Spleen (tissue), 11 donors: ENCODE measurements around the gene SLC2A9. TPM values are rescaled to one million over a fixed set of nuclear protein-coding genes. Genes with fewer than 3 reads are reported as not detected.
A peak's percentile ranks its signal among the peaks of the same experiment; 100 is the strongest.

Experiments used
- DNase-seq: peaks from one replicate; pipeline ENCODE4 v3.0.0-alpha.2; 2020
- H3K27ac ChIP-seq, 8 donors: fragments of 200-600 bp; sonication (generic) in 7 of 8; 1 replicate in 4 of 8; 2 replicates in 4 of 8; pipeline versions ENCODE4 v1.5.0 to v1.8.0; 2016 to 2021; ENCODE audit warnings: inconsistent platforms in 4 of 8, mild to moderate bottlenecking in 4 of 8, moderate library complexity in 1 of 8
- H3K27me3 ChIP-seq, 7 donors: fragments of 200-600 bp; sonication (generic) in 6 of 7; replicated peaks in 1 of 7; 1 replicate in 4 of 7; 2 replicates in 3 of 7; pipeline versions ENCODE4 v1.5.0 to v1.8.0; 2016 to 2021; ENCODE audit warnings: inconsistent platforms in 3 of 7, mild to moderate bottlenecking in 1 of 7
- H3K36me3 ChIP-seq, 6 donors: fragments of 200-600 bp; sonication (generic) in 5 of 6; 1 replicate in 4 of 6; 2 replicates in 2 of 6; pipeline versions ENCODE4 v1.5.0 to v1.8.0; 2016 to 2021; ENCODE audit warnings: inconsistent platforms in 2 of 6
- H3K4me1 ChIP-seq, 6 donors: fragments of 200-600 bp; sonication (generic) in 5 of 6; 1 replicate in 3 of 6; 2 replicates in 3 of 6; pipeline versions ENCODE4 v1.5.0 to v1.8.0; 2016 to 2021; ENCODE audit warnings: inconsistent platforms in 3 of 6
- H3K4me3 ChIP-seq, 8 donors: fragments of 200-600 bp; sonication (generic) in 7 of 8; 1 replicate in 4 of 8; 2 replicates in 4 of 8; pipeline versions ENCODE4 v1.5.0 to v1.8.0; 2016 to 2021; ENCODE audit warnings: inconsistent platforms in 4 of 8, mild to moderate bottlenecking in 4 of 8, moderate library complexity in 2 of 8
- H3K9me3 ChIP-seq, 8 donors: fragments of 200-600 bp; sonication (generic) in 7 of 8; 1 replicate in 4 of 8; 2 replicates in 4 of 8; pipeline versions ENCODE4 v1.5.0 to v1.8.0; 2016 to 2021; ENCODE audit warnings: inconsistent platforms in 4 of 8
- POLR2A ChIP-seq, 3 donors: fragments of 450-650 bp; IDR thresholded peaks; one replicate each; pipeline ENCODE4 v1.5.1; 2017; ENCODE audit warnings: antibody characterized with exemption in 3 of 3, mild to moderate bottlenecking in 1 of 3
- POLR2AphosphoS5 ChIP-seq, 3 donors: sonication (generic); formaldehyde crosslinking; IDR thresholded peaks; one replicate each; pipeline ENCODE4 v1.5.1; 2017; ENCODE audit warnings: antibody characterized with exemption in 3 of 3
- WGBS, 5 donors: extraction: QIAGEN DNeasy Blood & Tissue Kit in 3 of 5; methylation state at CpG; one replicate each; pipeline versions ENCODE4 v1.1.5 to v1.1.7; 2013 to 2018; 5-methylcytosine and 5-hydroxymethylcytosine counted together
- intact Hi-C: fragments of 100-400 bp; cut with DNase I; formaldehyde crosslinking; loops from one replicate; pipeline ENCODE4 v1.15.0; 2023; ENCODE audit warnings: low total_unique reads
- polyA plus RNA-seq, 3 donors: library from polyadenylated mRNA; stranded (reverse); fragments of 200-250 nt; gene quantifications; one replicate each; pipeline ENCODE4 v1.2.1, GENCODE V29; 2013
- total RNA-seq, 7 donors: library from RNA; depleted of rRNA in 3 of 7; stranded (reverse); fragments of >200 nt in 3 of 7; fragmentation: NEBNext Ultra II Directional in 4 of 7; extraction: Animal tissue kit (Norgen Biotek cat#: 25700) in 4 of 7; gene quantifications; one replicate each; pipeline versions ENCODE4 v1.1.0 to v1.2.1, GENCODE V29; 2016 to 2021
- TF ChIP-seq, protein P1 (sequence below), 11 experiments: fragments of 200-600 bp in 7 of 11; fragments of 450-650 bp in 4 of 11; sonication (generic) in 4 of 11; IDR thresholded peaks in 8 of 11; conservative IDR thresholded peaks in 3 of 11; 1 replicate in 7 of 11; 2 replicates in 4 of 11; pipeline versions ENCODE4 v1.4.0 to v1.8.0; 2016 to 2021; ENCODE audit warnings: antibody characterized with exemption in 11 of 11, inconsistent platforms in 4 of 11, mild to moderate bottlenecking in 1 of 11
- donor health status: healthy with polysubstance abuse.
- donor health status: DM: no; HTN: no; CAD: no; lungs with moderate emphysema.
- donor health status: DM: no; HTN: no; CAD: no.
- donor health status: Bipolar disorder and iron deficiency.
- donor health status: healthy.
- donor health status: DM: no; HTN: no; CAD: no.
- donor health status: DM: yes; HTN: yes; CAD: no.

SLC2A9 gene
- total and polyA plus RNA-seq, 10 donors: 1.2 to 8.8 (median 5.3) TPM

DNA sequence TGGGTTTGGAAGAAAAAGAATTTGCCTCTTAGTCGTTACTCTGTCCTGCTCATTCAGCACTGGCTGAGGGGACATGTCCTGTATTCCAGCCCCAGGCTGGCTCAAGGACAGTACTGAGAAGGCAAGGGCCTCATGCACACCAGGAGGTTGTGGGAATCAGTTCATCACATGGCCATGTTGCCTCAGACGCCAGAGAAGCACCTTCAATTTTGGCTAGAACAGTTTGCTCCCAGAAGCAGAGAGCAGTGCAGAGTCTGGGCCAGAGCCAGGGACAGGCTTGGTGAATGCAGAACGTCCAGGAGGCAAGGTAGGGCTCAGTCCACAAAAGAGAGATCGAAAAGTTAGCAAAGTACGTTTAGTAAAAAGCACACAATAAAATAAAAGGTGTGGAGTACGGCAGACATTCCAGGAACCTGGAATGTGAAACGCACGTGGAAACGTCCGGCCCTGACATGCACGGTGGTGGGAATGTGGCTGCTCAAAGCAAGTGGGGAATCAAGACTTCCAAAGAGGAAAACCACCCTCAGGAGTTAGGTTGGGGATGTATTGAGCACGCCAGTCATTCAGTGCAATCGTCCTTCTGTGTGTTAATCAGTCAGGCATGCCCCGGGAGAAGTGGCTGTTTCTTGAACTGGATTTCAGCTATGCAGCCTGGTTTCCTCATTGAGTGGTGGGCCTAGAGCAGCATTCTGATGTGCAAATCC, 1.2 kb upstream of the SLC2A9 start:
- Histone ChIP-seq H3K27ac (peak overlapping the region in 3 of 8 donors; percentile 62 to 87 (median 66)), H3K9me3 (no peaks in the 10 kb centered on the region), H3K4me3 (no peak overlapping the region), H3K4me1 (peaks cover 6 to 68% (median 40%) of the 10 kb centered on the region in 6 donors), H3K27me3 (peaks cover 0 to 18% (median 0%) of the 10 kb centered on the region in 7 donors), H3K36me3 (no peaks in the 10 kb centered on the region)
- intact Hi-C loops: no loop called here
- 72 to 80% (median 77%) methylated on average over 14 of the region's 14 CpGs for WGBS, 5 donors
- TF ChIP-seq, protein P1, sequence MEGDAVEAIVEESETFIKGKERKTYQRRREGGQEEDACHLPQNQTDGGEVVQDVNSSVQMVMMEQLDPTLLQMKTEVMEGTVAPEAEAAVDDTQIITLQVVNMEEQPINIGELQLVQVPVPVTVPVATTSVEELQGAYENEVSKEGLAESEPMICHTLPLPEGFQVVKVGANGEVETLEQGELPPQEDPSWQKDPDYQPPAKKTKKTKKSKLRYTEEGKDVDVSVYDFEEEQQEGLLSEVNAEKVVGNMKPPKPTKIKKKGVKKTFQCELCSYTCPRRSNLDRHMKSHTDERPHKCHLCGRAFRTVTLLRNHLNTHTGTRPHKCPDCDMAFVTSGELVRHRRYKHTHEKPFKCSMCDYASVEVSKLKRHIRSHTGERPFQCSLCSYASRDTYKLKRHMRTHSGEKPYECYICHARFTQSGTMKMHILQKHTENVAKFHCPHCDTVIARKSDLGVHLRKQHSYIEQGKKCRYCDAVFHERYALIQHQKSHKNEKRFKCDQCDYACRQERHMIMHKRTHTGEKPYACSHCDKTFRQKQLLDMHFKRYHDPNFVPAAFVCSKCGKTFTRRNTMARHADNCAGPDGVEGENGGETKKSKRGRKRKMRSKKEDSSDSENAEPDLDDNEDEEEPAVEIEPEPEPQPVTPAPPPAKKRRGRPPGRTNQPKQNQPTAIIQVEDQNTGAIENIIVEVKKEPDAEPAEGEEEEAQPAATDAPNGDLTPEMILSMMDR (IDR thresholded peaks at IDR 0.05 in 8 of 11, conservative IDR thresholded peaks at IDR 0.05 in 3 of 11): no peak
- TF ChIP-seq POLR2A (IDR thresholded peaks at IDR 0.05): no peak
- TF ChIP-seq POLR2AphosphoS5 (IDR thresholded peaks at IDR 0.05): no peak
- no peak for DNase-seq

DNA sequence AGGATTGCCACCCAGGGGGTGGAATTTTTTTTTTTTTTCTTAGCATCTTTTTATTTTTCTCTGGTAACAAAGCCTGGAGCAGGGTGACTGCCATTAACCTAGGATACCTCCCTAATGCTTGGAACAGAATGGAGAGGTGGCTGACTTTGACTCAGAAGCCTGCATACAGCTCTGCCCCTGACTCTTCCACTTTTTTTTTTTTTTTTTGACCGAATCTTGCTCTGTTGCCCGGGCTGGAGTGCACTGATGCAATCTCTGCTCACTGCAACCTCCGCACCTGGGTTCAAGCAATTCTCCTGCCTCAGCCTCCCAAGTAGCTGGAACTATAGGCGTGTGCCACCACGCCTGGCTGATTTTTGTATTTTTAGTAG, 341 bp upstream of the SLC2A9 start:
- intact Hi-C loops: no loop called here
- Histone ChIP-seq H3K4me1 (peaks cover 6 to 68% (median 40%) of the 10 kb centered on the region in 6 donors), H3K27me3 (peaks cover 0 to 18% (median 0%) of the 10 kb centered on the region in 7 donors), H3K36me3 (no peaks in the 10 kb centered on the region), H3K4me3 (no peak overlapping the region), H3K9me3 (no peaks in the 10 kb centered on the region), H3K27ac (peak overlapping the region in 4 of 8 donors; percentile 62 to 87 (median 74))
- no peak for DNase-seq
- TF ChIP-seq POLR2AphosphoS5 (IDR thresholded peaks at IDR 0.05) (no peak), POLR2A (IDR thresholded peaks at IDR 0.05) (no peak)
- TF ChIP-seq, protein P1 (IDR thresholded peaks at IDR 0.05 in 8 of 11, conservative IDR thresholded peaks at IDR 0.05 in 3 of 11): no peak
- WGBS, 5 donors: 43 to 70% (median 56%) methylated on average over 5 of the region's 5 CpGs

DNA sequence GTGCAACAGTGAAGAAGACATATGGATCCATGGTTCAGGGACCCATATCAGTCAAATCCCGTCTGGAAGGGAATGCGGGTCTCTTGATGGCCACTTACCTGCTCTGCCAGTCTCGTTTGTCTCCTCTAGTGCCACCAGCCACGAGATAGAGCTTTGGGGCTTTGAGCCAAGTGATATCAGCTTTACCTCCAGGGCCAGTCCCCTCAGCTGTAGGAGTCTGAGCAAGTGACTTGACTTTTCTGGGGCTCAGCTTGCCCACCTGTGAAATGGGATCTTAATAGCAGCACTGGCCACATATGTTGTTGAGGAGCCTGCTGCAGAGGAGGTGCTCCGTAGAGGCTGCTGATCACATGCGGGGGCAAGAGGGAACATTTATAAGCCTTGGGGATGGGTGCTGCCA, 1.2 kb downstream of the SLC2A9 start:
- H3K9me3 ChIP-seq: no peaks in the 10 kb centered on the region
- WGBS, 5 donors: 85 to 94% (median 90%) methylated on average over 6 of the region's 6 CpGs
- no peak overlapping the region for H3K4me3 ChIP-seq
- peak overlapping the region in 3 of 8 donors; percentile 75 to 87 (median 80) for H3K27ac ChIP-seq
- H3K36me3 ChIP-seq: no peaks in the 10 kb centered on the region
- H3K4me1 ChIP-seq: peaks cover 6 to 68% (median 40%) of the 10 kb centered on the region in 6 donors
- H3K27me3 ChIP-seq: peaks cover 0 to 18% (median 0%) of the 10 kb centered on the region in 7 donors
- no peak for DNase-seq
- intact Hi-C loops: no loop called here
- TF ChIP-seq POLR2AphosphoS5 (IDR thresholded peaks at IDR 0.05) (no peak), POLR2A (IDR thresholded peaks at IDR 0.05) (no peak)
- TF ChIP-seq, protein P1 (IDR thresholded peaks at IDR 0.05 in 8 of 11, conservative IDR thresholded peaks at IDR 0.05 in 3 of 11): no peak

DNA sequence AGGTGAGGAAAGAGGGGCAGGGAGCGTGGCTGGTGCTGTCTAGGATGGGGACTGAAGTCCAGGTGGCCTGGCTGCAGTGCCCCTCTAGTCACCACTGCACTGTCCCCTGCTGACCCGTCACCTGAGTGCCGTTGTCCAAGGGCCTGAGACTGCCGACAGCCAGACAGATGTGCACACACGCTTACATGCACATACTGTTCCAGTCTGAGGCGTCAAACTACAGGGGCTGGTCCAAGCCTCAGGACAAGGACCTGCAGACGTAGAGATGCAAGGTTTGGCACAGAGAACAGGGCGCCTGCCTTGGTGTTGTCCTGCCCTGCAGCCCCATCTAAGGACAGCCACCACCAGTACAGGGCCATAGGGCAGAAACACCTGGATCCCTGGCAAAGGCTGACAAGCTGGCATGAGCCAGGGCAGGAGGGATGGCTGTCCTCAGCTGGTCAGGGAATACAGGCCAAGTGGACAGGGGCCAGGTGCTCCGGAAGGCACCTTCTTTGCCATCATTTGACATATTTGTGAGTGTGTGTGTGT, 1.7 kb downstream of the SLC2A9 start:
- Histone ChIP-seq H3K27me3 (peaks cover 0 to 18% (median 0%) of the 10 kb centered on the region in 7 donors), H3K4me3 (peak overlapping the region in 6 of 8 donors; percentile 27 to 68 (median 37)), H3K36me3 (no peaks in the 10 kb centered on the region), H3K9me3 (no peaks in the 10 kb centered on the region), H3K4me1 (peaks cover 6 to 66% (median 40%) of the 10 kb centered on the region in 6 donors), H3K27ac (peak overlapping the region; percentile 50 to 87 (median 76))
- no peak for DNase-seq
- TF ChIP-seq, protein P1 (IDR thresholded peaks at IDR 0.05 in 8 of 11, conservative IDR thresholded peaks at IDR 0.05 in 3 of 11): no peak
- TF ChIP-seq POLR2A (IDR thresholded peaks at IDR 0.05) (no peak), POLR2AphosphoS5 (IDR thresholded peaks at IDR 0.05) (no peak)
- WGBS, 5 donors: 77 to 92% (median 83%) methylated on average over 9 of the region's 9 CpGs
- intact Hi-C loops: loop anchor here (10.0 kb wide), 1 partner anchor 255 kb away; no protein-coding TSS in a partner anchor
